GM21529 (cell line): ENCODE data around the gene MAT2A.
"Not testable (repeated sequence)": the region's sequence is repeated elsewhere in the genome, so short reads cannot be mapped to it uniquely, and the experiment has no call there.

Experiments used
- ATAC-seq: cut with Tn5 transposase; IDR thresholded peaks from one replicate; pipeline ENCODE4 v1.9.1; 2021; ENCODE audit not compliant: unreplicated experiment

MAT2A gene

GRCh38 chr2:85547089-85547858 lies 8.3 kb downstream of the MAT2A start:
- no peak for ATAC-seq

- ATAC-seq: no peak
Measured at GRCh38 chr2:85547859-85548607, 9.1 kb downstream of the MAT2A start.

GRCh38 chr2:85548608-85548900 lies 9.6 kb downstream of the MAT2A start:
- no peak for ATAC-seq

- no peak for ATAC-seq
Measured at GRCh38 chr2:85549095-85549494, 10.1 kb downstream of the MAT2A start.

- ATAC-seq: no peak
Measured at GRCh38 chr2:85549826-85550225, 10.9 kb downstream of the MAT2A start.

- ATAC-seq: no peak
Measured at GRCh38 chr2:85550486-85550885, 11.5 kb downstream of the MAT2A start.

- ATAC-seq: peak; percentile 77
Measured at GRCh38 chr2:85551698-85552678, 13.0 kb downstream of the MAT2A start.

- ATAC-seq: no peak
Measured at GRCh38 chr2:85553184-85553583, 14.2 kb downstream of the MAT2A start.

GRCh38 chr2:85554980-85555612 lies 16.1 kb downstream of the MAT2A start:
- no peak for ATAC-seq

GRCh38 chr2:85557130-85557529 lies 18.2 kb downstream of the MAT2A start:
- no peak for ATAC-seq

- no peak for ATAC-seq
Measured at GRCh38 chr2:85558160-85558559, 19.2 kb downstream of the MAT2A start.

GRCh38 chr2:85560403-85560726 lies 21.4 kb downstream of the MAT2A start:
- not testable (repeated sequence) for ATAC-seq

- ATAC-seq: peak; percentile 5
Measured at GRCh38 chr2:85560812-85561279, 21.9 kb downstream of the MAT2A start.

- ATAC-seq: peak; percentile 88
Measured at GRCh38 chr2:85561280-85562212, 22.6 kb downstream of the MAT2A start, which contains the start of gene GGCX. TSS of gene GGCX (minus strand) at chr2:85561493. CDS start at chr2:85561428, 65 bp downstream.

- no peak for ATAC-seq
Measured at GRCh38 chr2:85564144-85564563, 25.2 kb downstream of the MAT2A start.

- ATAC-seq: no peak
Measured at GRCh38 chr2:85566265-85566664, 27.3 kb downstream of the MAT2A start.

- ATAC-seq: no peak
Measured at GRCh38 chr2:85575739-85576138, 36.8 kb downstream of the MAT2A start.

- ATAC-seq: no peak
Measured at GRCh38 chr2:85577063-85577385, 38.1 kb downstream of the MAT2A start.

GRCh38 chr2:85577386-85578242 lies 38.6 kb downstream of the MAT2A start, which contains the start of gene VAMP8:
TSS of gene VAMP8 (plus strand) at chr2:85577586. CDS start at chr2:85577647, 61 bp downstream.
- ATAC-seq: peak; percentile 77
